ENCODE measurements around the gene ATP8B2.

DNA sequence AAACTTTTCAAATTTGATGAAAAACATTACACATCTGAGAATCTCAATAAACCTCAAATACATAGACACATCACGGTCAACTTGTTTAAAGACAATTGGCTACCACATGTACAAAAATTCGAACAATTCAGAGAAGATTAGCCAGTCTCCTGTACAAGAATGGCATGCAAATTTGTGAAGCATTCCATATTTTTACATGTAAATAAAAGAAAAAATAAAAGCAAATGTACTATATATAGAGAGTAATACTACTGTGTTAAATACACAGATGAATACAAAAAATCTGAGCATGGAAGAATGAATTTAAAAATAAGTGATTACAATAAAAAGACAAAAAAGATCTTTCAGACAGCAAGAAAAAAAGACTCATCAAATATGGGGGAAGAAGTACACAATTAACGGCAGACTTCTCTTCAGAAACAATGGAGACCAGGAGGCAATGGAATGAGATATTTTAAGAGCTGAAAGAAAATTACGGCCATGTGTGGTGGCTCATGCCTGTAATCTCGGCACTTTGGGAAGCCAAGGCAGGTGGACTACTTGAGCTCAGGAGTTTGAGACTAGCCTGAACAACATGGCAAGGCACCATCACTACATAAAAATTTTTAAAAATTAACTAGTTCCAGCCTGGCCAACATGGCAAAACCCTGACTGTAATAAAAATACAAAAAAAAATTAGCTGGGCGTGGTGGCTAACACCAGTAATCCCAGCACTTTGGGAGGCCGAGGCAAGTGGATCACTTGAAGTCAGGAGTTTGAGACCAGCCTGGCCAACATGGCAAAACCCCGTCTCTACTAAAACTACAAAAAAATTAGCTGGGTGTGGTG, 29.7 kb upstream of the ATP8B2 start:
- TF ChIP-seq CTCF (IDR thresholded peaks at IDR 0.05) (no peak), POLR2A (IDR thresholded peaks at IDR 0.05) (no peak)
